Measurements from ENCODE around the gene CCR5AS.

DNA sequence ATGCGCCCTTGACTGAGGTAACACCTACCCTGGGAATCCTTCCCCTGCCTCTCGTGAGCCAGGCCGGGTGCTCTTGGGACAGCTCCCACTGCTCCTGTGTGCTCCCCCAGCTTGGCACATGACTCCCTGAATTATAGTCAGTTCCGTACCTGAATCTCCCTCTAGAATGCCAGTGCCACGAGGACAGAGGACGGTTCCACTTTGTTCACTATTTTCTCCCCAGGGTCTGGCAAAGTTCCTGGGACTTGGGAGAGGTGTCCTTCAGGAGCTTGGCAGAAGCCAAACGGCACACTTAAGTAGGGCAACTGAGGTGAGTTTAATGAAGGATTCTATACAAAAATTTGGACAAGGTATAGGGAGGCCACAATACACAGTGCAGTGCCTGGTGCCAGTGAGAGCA is 9.8 kb downstream of the CCR5AS start:
- TF ChIP-seq ZFX (IDR thresholded peaks at IDR 0.05; ENCODE audit: borderline replicate concordance): no peak
- TF ChIP-seq, protein P1, sequence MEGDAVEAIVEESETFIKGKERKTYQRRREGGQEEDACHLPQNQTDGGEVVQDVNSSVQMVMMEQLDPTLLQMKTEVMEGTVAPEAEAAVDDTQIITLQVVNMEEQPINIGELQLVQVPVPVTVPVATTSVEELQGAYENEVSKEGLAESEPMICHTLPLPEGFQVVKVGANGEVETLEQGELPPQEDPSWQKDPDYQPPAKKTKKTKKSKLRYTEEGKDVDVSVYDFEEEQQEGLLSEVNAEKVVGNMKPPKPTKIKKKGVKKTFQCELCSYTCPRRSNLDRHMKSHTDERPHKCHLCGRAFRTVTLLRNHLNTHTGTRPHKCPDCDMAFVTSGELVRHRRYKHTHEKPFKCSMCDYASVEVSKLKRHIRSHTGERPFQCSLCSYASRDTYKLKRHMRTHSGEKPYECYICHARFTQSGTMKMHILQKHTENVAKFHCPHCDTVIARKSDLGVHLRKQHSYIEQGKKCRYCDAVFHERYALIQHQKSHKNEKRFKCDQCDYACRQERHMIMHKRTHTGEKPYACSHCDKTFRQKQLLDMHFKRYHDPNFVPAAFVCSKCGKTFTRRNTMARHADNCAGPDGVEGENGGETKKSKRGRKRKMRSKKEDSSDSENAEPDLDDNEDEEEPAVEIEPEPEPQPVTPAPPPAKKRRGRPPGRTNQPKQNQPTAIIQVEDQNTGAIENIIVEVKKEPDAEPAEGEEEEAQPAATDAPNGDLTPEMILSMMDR (IDR thresholded peaks at IDR 0.05): no peak

Measured in 22Rv1 (cell line).